Amygdala (tissue), 56 donors: Measurements from ENCODE around the gene ACTL6A.
"Not testable (repeated sequence)": the region's sequence is repeated elsewhere in the genome, so short reads cannot be mapped to it uniquely, and the experiment has no call there.

Source experiments
- DNase-seq, 56 donors: peaks; one replicate each; lab custom pipeline; 2025; lab: John Stamatoyannopoulos, UW

Gene ACTL6A

DNA sequence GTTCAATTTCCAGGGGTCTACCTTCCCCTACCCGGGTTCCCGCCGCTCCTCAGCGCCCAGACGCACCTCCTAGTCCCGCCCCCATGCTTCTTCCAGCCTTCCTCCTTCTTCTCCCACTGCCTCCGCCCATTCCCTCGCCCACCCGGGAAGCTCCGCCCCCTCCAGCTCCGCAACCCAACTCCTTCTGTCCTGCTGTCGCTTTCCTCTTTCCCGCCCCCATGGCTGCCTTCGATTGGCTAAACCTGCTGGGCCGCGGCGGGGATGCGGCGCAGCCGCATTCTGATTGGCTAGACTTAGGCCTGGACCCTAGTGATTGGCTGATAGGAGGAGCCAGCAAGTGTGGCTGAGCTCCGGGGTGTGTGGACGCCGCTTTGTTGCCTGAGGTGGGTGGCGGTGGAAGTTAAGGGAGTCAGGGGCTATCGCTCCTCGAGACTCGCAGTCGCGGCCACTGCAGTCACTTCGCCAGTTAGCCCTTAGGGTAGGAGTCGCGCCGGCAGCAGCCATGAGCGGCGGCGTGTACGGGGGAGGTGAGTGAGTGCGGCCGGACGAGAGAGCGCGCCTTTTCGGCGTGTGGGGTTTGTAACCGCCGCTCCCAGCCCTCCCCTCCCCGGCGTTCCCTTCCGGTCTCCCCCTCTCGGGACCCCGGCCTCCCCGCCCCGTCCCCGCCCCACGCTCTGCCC is at the start of gene ACTL6A:
Gene ACTL6A, plus strand, starts transcription at position 336 of the 680 bp plus-strand sequence. Its CDS starts 167 bp downstream, at position 503.
- DNase-seq: peak; percentile 86 to 100 (median 99)

DNA sequence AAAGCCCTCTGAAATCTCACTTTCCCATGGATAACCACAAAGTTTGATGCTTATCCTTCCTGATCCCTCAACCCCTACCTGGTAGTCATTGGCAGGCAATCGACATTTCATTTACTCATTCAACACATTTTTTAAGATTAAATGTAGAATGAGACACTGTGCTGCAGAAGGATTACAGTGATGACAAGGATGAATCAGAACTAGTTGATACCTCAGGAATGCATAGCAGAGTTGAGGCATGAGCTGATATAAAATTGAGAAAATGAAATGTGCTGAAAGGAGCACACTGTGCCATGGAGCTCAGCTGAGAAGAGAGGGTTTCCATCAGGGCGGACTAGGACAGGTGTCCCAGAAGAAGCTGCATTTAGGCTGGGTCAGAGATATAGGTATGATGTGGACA is 48.9 kb upstream of the ACTL6A start:
- no peak for DNase-seq

DNA sequence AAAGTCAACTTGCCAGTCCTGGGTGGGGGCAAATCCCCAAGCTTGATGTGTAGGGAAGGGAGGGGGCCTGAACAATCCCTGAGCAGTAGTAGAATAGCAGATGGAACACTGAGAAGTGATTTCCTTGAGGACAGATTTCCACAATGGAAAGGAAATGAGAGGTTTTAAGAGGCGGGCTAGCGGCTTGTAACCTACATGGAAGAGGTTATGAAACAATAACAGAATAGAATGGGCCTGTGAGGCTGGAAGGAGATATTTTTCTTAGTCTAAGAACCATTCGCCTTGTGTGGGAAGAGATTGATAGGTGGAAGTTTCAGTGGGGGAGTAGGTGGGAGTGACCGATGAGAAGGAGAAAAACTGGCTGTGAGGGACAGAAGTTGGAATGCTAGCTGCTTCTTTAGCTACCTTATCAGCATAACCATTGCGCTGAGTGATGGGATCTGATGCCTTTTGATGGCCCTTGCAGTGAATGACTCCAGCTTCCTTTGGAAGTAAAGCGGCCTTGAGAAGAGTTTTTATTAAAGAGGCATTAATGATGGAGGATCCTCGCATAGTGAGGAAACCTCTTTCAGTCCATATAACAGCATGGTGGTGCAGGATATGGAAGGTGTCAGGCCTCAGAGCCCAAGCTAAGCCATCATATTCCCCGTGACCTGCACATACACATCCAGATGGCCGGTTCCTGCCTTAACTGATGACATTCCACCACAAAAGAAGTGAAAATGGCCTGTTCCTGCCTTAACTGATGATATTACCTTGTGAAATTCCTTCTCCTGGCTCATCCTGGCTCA is 46.1 kb upstream of the ACTL6A start:
- not testable (repeated sequence) for DNase-seq

DNA sequence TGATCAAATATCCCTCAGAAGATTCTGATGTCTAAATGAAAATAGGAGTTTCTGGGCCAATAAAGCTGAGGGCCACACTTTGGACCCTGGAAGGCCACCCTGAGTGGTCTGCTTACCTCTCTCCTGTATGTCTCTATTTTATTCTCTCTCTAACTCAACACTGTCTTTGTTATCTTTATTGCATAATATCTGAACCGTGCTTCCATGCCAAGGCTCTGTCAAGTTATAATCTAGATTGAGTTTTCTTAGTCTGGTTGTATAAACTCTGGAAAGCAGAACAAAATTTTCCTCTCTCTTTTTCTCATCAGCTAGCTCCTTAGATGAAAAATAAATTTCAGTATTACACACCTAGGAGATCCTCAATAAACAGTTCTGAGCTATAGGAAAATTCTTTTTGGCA is 36.2 kb upstream of the ACTL6A start:
- DNase-seq: no peak

DNA sequence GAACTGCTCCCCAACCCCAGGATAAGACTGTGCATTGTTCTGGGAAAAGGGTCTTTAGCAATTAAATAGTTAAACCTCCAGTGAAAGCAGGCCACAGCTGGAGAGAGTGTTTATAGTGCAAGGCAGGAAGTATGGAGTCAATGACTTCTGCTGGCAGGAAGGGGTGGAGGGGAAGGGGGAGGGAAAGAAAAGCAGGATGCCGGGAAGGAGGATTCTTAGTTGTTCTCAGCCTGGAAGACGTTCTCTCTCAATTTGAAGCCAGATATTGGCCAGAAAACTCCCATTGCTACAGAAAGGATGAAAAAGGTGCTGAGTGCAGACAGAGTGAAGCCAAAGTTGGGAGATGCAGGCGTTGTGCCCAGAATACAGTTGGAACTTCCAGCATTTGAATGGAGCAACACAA is 35.7 kb upstream of the ACTL6A start:
- DNase-seq: peak in 11 of 56 donors; percentile 2 to 37 (median 12)

DNA sequence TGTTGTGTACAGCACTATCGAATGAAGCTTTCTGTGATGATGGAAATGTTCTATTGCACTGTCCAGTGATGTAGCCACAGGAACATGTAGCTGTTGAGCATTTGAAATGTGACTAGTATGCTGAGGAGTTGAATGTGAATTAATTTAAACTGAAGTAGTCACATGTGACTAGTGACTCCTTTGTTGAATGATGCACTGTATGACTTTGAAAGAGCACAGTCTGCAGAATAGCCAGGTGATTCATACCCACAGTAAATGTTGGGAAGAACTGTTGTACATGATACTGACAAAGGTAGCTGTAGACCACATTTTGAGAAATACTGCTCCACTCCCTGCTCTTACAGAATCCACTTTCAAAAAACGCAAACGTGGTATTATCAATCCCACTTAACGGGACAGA is 34.0 kb upstream of the ACTL6A start:
- no peak for DNase-seq

DNA sequence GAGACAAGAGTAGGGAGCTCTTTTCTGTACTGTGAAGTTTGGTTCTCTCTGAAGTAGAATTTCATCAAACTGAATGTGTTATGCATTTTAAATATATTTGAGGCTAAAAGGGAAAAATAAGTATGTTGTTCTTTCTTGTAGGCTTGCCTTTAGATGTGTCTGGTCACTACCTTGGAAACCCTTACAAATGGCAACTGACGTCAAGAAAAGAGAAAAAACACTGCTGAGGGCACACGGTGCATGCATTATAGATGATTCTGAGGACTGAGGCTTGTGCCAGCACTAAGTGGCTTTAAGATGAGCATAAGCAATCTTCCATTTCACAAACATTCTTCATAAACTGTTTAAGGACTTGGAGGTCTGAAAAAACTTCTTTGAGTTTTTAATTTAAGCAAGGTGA is 31.1 kb upstream of the ACTL6A start:
- DNase-seq: peak in 1 of 56 donors; percentile 1

DNA sequence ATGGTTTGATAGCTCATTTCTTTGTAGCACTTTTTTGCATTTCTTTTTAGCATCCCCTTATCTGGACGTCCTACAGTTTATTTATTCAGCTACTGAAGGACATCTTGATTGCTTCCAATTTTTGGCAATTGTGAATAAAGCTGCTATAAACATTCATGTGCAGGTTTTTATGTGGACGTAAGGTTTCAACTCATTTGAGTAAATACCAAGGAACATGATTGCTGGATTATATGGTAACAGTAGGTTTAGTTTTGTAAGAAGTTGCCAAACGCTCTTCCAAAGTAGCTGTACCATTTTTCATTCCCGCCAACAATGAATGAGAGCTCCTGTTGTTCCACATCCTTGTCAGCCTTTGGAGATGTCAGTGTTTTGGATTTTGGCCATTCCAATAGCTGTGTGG is 29.5 kb upstream of the ACTL6A start:
- DNase-seq: no peak

DNA sequence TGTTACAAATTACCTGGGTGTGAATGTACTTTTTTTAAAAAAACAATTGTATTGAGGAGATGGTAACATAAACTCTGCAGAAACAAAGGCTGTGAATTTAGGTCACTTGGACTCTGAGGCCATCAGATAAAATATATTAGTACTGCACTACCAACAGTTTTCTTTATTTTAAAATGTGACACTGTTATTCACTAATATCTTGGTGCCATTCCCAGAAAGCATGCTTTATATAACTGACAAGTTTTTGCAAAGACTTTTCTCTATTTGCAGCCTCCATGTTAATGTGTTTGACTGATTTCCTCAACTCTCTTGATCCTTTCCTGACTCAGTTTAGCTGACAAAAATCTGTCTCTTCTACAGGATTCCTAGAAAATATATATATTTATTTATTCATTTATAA is 26.5 kb upstream of the ACTL6A start:
- no peak for DNase-seq

DNA sequence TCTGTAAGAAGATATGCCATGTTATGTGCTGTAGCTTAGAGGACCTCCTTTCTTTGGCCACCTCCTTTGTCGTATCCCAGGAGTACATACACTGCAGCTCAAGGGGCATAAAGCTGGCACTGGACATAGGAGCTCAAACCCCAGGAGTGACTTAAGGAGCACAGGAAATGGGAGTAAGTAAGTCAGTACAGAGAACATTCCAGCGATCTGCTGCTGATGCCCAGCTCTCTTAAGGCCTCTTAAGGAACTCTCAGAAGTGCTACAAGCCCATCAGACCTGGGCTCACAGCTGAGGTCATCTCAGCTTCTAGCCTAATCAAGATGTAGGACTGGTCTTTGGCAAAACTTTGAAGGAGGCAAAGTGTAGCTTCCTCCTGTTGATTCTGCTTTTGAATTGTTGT is 21.6 kb upstream of the ACTL6A start:
- no peak for DNase-seq

DNA sequence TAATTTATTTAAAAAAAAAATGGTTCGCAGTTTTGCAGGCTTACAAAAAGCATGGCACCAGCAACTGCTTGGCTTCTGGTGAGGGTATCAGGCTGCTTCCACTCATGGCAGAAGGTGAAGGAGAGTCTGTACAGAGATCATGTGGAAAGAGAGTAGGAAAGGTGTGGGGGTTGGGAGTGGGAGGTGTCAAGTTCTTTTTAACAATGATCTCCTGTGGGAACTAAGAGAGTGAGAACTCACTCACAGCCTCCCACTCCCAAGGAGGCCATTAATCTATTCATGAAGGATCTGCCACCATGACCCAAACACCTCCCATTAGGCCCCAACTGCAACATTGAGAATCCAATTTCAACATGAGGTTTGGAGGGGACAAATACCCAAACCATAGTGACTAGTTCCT is 21.1 kb upstream of the ACTL6A start:
- no peak for DNase-seq

DNA sequence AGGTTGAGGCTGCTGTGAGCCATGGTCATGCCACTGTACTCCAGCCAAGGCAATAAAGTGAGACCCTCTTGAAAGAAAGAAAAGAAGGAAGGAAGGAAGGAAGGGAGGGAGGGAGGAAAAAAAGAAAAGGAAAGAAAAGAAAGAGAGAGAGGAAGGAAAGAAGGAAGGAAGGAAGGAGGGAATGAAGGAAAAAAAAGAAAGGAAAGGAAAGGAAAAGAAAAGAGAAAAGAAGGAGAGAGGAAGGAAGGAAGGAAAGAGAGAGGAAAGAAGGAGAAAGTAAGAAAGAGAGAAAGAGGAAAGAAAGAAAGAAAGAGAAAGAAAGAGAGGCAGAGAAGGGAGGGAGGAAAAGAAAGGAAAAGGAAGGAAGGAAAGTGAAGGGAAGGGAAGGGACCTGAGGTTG is 20.4 kb upstream of the ACTL6A start:
- no peak for DNase-seq

DNA sequence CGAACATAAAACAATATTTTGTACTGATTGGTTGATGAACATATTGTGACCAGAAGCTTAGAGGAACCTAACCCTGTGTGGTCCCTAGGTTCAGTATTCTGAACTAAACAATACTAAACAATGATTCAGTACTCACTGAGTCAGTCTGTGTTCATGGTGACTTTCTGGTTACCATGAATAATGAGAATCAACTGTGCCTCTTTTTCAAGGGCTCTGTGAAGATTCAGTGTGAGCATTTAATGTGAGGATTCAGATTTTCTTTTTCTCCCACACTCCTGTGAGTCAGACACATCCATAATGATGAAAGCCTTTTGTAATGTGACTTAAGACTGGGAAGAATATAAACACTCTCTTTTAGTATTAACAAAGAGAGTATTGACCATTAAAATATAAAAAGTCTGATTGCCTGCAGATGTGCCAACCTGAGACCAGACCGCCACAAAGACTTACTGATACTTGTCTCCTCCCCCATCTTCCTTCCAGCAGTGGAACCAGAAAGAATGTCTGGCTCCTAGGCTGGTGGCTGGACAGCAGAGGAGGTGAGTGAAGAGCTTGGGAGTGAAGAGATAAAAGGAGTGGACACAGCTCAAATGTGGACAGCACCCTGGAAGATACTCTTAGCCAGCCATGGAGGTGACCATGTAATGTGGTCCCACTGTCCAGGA is 17.6 kb upstream of the ACTL6A start:
- no peak for DNase-seq

DNA sequence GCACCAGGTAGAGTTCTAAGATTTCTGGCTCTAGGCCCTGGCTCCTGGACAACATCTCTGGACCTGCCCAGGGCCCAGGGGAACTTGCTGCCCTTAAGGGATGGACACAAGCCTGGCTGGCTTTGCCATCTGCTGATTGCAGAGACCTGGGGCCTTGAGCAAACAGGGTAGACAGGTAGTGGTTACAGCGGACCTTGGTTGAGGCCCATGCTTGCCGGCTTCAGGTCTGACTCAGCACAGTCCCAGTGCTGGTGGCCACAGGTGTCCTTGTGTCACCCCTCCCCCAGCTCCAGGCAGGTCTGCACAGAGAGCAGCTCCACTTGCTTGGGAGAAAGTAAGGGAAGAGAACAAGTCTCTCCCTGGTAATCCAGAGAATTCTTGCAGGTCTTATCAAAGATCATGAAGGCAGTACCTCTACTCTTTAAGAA is 15.9 kb upstream of the ACTL6A start:
- DNase-seq: no peak

DNA sequence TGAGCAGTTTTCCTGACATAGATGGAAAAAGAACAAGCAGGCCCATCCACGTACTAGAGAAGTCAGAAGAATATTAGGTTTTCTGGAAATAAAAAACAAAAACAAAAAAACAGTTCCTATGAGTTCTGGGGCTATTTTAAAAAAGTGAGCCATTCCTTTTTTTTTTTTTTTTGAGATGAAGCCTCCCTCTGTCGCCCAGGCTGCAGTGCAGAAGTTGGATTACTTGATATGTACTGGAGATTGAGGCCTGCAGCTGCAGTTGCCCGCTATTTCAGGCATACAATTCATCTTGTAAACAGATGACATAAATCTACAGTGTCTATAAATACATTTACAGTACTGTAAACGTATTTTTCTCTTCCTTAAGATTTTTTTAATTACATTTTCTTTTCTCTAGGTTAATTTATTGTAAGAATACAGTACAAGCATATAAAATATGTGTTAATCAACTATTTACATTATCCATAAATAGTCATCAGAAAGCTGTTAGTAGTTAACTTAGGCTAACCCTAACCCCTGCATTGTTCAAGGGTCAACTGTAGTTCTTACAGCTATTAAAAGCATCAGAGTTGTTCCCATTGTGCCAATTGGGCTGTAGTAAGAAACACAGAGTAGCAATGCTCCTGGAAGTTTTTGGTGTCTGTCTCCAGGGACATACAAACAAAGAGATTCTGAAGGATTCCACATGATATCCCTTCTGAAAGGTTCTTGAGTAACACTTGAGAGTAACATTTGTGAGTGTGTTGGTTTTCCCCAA is 11.2 kb upstream of the ACTL6A start:
- DNase-seq: no peak

DNA sequence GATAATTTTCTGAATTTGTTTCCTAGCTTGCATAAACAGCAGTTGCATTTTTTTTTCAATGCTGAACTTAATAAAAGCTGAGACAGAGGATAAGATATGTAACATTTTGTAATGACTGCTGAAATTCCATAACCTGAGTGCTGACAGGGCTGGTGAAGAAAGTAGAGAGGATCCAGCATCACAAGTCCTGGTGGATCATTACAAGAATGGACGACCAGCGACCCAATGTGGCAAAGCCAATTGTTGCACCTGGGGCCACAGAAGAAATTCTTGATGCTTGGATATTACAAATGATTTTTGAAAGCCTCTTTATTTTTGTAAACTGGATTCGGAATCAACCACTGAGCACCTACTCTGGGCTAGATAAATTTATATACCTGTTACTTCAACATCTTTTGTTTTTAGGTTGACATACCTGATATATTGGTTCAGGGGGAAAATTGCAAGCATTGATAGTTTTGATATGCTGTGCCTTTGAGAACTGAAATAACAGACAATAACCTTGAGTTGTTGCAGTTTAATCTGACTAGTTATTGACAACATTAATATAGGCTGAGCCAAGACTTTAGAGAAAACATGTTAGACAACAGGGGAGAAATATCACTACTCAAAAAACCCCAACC is 3.9 kb upstream of the ACTL6A start:
- DNase-seq: peak in 49 of 56 donors; percentile 3 to 78 (median 30)

DNA sequence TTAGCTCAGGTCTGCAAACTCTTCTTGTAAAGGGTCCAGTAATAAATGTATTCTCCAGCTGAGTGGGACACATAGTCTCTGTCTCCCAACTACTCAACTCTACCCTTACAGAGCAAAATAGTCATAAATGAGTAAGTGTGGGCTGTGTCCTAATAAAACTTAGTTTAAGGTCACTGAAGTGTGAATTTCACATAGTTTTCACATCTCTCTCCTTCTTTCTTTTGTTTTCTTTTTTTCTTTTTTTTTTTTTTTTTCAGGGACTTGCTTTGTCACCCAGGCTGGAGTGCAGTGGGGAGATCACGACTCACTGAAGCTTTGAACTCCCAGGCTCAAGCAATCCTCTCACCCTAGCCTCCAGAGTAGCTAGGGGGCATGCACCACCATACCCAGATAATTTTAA is 1.9 kb upstream of the ACTL6A start:
- no peak for DNase-seq

DNA sequence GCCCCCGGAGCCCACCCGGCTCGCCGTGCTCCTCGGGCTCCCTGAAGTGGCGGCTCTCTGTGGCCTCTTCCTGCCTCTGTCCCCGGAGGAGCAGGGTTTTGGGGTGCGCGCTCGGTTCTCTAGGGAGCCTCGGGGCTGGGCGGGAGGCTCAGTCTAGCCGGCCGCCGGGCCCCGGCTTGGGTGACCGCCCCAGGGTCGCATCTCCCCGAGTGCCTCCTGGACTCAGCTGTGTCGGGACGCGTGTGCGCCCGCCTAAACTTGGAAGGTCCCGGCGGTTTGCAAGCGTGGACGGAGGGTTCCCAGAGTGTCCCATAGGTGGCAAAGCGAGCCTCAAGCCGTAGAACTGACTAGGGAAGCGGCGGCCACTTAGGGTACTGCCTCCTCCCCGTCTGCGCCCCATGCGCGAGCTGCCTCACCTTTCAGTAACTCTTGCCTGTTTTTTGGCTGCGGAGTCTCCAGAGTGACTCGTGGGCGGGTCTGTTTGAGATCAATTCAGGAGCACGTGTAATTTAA is 601 bp downstream of the ACTL6A start:
- DNase-seq: peak in 33 of 56 donors; percentile 4 to 62 (median 33)

DNA sequence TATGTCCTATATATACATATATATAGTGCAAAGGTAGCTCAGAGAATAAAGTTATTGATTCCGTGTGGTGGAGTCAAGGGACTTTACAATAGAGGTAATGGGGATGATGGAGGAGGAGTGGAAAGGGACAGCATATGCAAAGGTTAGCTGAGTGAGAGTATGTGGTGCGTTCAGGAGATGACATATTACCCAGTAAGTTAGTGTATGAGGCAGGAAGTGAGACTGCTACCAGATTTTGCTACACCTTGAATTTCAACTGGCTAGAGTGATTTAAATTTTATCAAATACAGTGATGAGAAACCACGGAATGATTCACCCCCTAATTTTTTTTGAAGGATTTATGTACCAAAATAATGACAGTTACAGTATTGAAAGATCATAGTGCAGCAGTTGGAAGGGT is 2.8 kb downstream of the ACTL6A start:
- no peak for DNase-seq

DNA sequence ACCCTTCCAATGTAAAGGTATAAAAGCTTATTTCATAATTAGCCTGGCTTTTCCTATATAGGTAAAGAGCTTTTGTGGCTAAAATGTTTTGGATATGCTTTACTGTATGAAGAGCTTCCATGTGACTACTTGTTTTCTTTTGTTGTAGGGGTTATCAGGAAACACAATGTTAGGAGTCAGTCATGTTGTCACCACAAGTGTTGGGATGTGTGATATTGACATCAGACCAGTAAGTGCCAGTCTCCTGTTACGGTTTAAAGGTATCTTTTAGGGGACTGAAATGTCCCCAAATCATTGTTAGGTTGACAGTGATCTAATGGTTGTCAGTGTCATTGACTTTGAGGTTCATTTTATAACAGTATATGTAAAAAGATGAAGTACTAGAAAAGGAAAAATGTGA is 18.3 kb downstream of the ACTL6A start:
- DNase-seq: no peak
